Measurements from ENCODE around the gene RAPGEF6.
"Not testable (repeated sequence)": the region's sequence is repeated elsewhere in the genome, so short reads cannot be mapped to it uniquely, and the experiment has no call there.

The RAPGEF6 gene, protein sequence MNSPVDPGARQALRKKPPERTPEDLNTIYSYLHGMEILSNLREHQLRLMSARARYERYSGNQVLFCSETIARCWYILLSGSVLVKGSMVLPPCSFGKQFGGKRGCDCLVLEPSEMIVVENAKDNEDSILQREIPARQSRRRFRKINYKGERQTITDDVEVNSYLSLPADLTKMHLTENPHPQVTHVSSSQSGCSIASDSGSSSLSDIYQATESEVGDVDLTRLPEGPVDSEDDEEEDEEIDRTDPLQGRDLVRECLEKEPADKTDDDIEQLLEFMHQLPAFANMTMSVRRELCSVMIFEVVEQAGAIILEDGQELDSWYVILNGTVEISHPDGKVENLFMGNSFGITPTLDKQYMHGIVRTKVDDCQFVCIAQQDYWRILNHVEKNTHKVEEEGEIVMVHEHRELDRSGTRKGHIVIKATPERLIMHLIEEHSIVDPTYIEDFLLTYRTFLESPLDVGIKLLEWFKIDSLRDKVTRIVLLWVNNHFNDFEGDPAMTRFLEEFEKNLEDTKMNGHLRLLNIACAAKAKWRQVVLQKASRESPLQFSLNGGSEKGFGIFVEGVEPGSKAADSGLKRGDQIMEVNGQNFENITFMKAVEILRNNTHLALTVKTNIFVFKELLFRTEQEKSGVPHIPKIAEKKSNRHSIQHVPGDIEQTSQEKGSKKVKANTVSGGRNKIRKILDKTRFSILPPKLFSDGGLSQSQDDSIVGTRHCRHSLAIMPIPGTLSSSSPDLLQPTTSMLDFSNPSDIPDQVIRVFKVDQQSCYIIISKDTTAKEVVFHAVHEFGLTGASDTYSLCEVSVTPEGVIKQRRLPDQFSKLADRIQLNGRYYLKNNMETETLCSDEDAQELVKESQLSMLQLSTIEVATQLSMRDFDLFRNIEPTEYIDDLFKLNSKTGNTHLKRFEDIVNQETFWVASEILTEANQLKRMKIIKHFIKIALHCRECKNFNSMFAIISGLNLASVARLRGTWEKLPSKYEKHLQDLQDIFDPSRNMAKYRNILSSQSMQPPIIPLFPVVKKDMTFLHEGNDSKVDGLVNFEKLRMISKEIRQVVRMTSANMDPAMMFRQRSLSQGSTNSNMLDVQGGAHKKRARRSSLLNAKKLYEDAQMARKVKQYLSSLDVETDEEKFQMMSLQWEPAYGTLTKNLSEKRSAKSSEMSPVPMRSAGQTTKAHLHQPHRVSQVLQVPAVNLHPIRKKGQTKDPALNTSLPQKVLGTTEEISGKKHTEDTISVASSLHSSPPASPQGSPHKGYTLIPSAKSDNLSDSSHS (N-terminal part only)

GRCh38 chr5:131634996-131635683 is at the start of gene RAPGEF6:
Gene RAPGEF6 (minus strand): TSS chr5:131635229. CDS start chr5:131635030, 199 bp downstream.
- ATAC-seq (peak; percentile 94), DNase-seq (peak; percentile 96)
- H3K4me3 Mint-ChIP-seq, result peak within 1 kb of the TSS; percentile 99
- H3K4me1 Mint-ChIP-seq, result peaks cover 33% of the 10 kb centered on the region
- H3K27ac Mint-ChIP-seq, result peak within 1 kb of the TSS; percentile 97
- H3K27me3 Mint-ChIP-seq, result no peaks in the 10 kb centered on the region
- H3K9me3 Mint-ChIP-seq, result no peaks in the 10 kb centered on the region
- peaks cover 5% of the 10 kb centered on the region for H3K36me3 Mint-ChIP-seq (ENCODE audit: low read depth)

GRCh38 chr5:131684595-131684994 is 49.6 kb upstream of the RAPGEF6 start:
- H3K4me3 Mint-ChIP-seq, result no peak overlapping the region
- H3K36me3 Mint-ChIP-seq (ENCODE audit: low read depth), result peaks cover 23% of the 10 kb centered on the region

GRCh38 chr5:131684051-131684450 is 49.0 kb upstream of the RAPGEF6 start:
- DNase-seq (no peak), ATAC-seq (no peak)
- Mint-ChIP-seq H3K4me3 (no peak overlapping the region), H3K9me3 (no peaks in the 10 kb centered on the region), H3K27ac (no peak overlapping the region), H3K27me3 (no peaks in the 10 kb centered on the region), H3K36me3 (ENCODE audit: low read depth) (peaks cover 18% of the 10 kb centered on the region), H3K4me1 (no peaks in the 10 kb centered on the region)

More at GRCh38 chr5:131684595-131684994, 49.6 kb upstream of the RAPGEF6 start:
- Mint-ChIP-seq H3K27ac (no peak overlapping the region), H3K4me1 (no peaks in the 10 kb centered on the region), H3K9me3 (no peaks in the 10 kb centered on the region), H3K27me3 (no peaks in the 10 kb centered on the region)
- no peak for ATAC-seq
- DNase-seq, result no peak

GRCh38 chr5:131682826-131683225 is 47.8 kb upstream of the RAPGEF6 start:
- H3K4me1 Mint-ChIP-seq, result no peaks in the 10 kb centered on the region
- peaks cover 19% of the 10 kb centered on the region for H3K36me3 Mint-ChIP-seq (ENCODE audit: low read depth)
- H3K4me3 Mint-ChIP-seq, result no peak overlapping the region
- no peaks in the 10 kb centered on the region for H3K27me3 Mint-ChIP-seq
- no peaks in the 10 kb centered on the region for H3K9me3 Mint-ChIP-seq
- H3K27ac Mint-ChIP-seq, result no peak overlapping the region
- DNase-seq, result no peak
- ATAC-seq, result no peak

GRCh38 chr5:131682175-131682574 is 47.1 kb upstream of the RAPGEF6 start:
- Mint-ChIP-seq H3K36me3 (ENCODE audit: low read depth) (peaks cover 19% of the 10 kb centered on the region), H3K4me1 (peaks cover 1% of the 10 kb centered on the region), H3K9me3 (no peaks in the 10 kb centered on the region), H3K4me3 (no peak overlapping the region), H3K27me3 (no peaks in the 10 kb centered on the region), H3K27ac (no peak overlapping the region)
- ATAC-seq (no peak), DNase-seq (no peak)

- Mint-ChIP-seq H3K27ac (no peak overlapping the region), H3K27me3 (no peaks in the 10 kb centered on the region), H3K4me3 (no peak overlapping the region), H3K4me1 (peaks cover 3% of the 10 kb centered on the region), H3K36me3 (ENCODE audit: low read depth) (peaks cover 29% of the 10 kb centered on the region), H3K9me3 (no peaks in the 10 kb centered on the region)
- ATAC-seq (no peak), DNase-seq (no peak)
Observed at GRCh38 chr5:131679911-131680310, 44.9 kb upstream of the RAPGEF6 start.

GRCh38 chr5:131678273-131678672 is 43.2 kb upstream of the RAPGEF6 start:
- ATAC-seq, H3K4me3 Mint-ChIP-seq, H3K9me3 Mint-ChIP-seq, H3K4me1 Mint-ChIP-seq, H3K27ac Mint-ChIP-seq, DNase-seq, H3K27me3 Mint-ChIP-seq: not testable (repeated sequence)
- peaks cover 34% of the 10 kb centered on the region for H3K36me3 Mint-ChIP-seq (ENCODE audit: low read depth)

GRCh38 chr5:131677115-131677514 is 42.1 kb upstream of the RAPGEF6 start:
- peaks cover 16% of the 10 kb centered on the region for H3K4me1 Mint-ChIP-seq
- peaks cover 35% of the 10 kb centered on the region for H3K36me3 Mint-ChIP-seq (ENCODE audit: low read depth)
- ATAC-seq, result no peak
- no peak overlapping the region for H3K27ac Mint-ChIP-seq
- no peaks in the 10 kb centered on the region for H3K9me3 Mint-ChIP-seq
- H3K4me3 Mint-ChIP-seq, result no peak overlapping the region
- no peak for DNase-seq
- H3K27me3 Mint-ChIP-seq, result no peaks in the 10 kb centered on the region

GRCh38 chr5:131672776-131673175 is 37.7 kb upstream of the RAPGEF6 start:
- ATAC-seq, result no peak
- no peaks in the 10 kb centered on the region for H3K9me3 Mint-ChIP-seq
- H3K27ac Mint-ChIP-seq, result peak overlapping the region; percentile 29
- no peaks in the 10 kb centered on the region for H3K27me3 Mint-ChIP-seq
- peaks cover 57% of the 10 kb centered on the region for H3K36me3 Mint-ChIP-seq (ENCODE audit: low read depth)
- no peak for DNase-seq
- no peak overlapping the region for H3K4me3 Mint-ChIP-seq
- peaks cover 29% of the 10 kb centered on the region for H3K4me1 Mint-ChIP-seq

DNA sequence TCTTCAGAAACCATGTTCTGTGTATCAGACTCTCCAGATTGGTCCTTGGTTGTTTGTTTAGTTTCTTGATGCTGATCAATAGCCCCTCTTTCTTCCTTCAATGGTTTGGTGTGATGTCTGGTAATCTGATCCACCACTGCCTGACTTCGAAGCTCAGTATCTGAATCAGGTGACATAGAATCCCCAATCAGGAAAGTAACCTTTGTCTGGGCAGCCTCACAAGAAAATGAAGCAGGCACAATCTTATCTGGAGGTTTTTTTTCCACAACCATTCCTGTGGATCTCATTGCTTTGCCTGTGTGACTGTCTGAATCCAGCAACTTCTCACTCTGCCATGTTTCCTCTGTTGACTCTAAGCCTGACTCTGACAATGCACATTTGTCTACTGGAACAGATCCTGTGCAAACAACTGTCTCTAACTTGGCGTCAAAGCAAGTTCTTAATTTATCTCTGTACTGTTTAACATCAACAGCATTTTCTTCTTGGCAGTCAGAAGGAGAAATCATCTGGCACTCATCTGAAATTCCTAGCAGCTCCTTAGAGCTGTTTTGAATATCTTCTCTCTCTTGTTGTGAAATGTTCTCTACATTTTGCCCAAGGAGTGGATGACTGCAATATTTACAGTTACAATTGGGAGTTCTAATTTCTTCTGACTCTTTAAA is 37.1 kb upstream of the RAPGEF6 start:
- ATAC-seq (no peak), DNase-seq (no peak)
- no peaks in the 10 kb centered on the region for H3K27me3 Mint-ChIP-seq
- H3K9me3 Mint-ChIP-seq, result no peaks in the 10 kb centered on the region
- H3K4me3 Mint-ChIP-seq, result no peak overlapping the region
- H3K4me1 Mint-ChIP-seq, result peaks cover 28% of the 10 kb centered on the region
- peaks cover 53% of the 10 kb centered on the region for H3K36me3 Mint-ChIP-seq (ENCODE audit: low read depth)
- H3K27ac Mint-ChIP-seq, result peak overlapping the region; percentile 29

- Mint-ChIP-seq H3K4me1 (peaks cover 26% of the 10 kb centered on the region), H3K27me3 (no peaks in the 10 kb centered on the region), H3K36me3 (ENCODE audit: low read depth) (peaks cover 50% of the 10 kb centered on the region), H3K4me3 (no peak overlapping the region), H3K27ac (peak overlapping the region; percentile 57), H3K9me3 (no peaks in the 10 kb centered on the region)
- no peak for DNase-seq
- peak; percentile 78 for ATAC-seq
Observed at GRCh38 chr5:131671409-131671808, 36.4 kb upstream of the RAPGEF6 start.

GRCh38 chr5:131664929-131665328 is 29.9 kb upstream of the RAPGEF6 start:
- H3K36me3 Mint-ChIP-seq (ENCODE audit: low read depth), result peaks cover 52% of the 10 kb centered on the region
- ATAC-seq, result no peak

GRCh38 chr5:131661933-131662332 is 26.9 kb upstream of the RAPGEF6 start:
- peaks cover 58% of the 10 kb centered on the region for H3K36me3 Mint-ChIP-seq (ENCODE audit: low read depth)
- no peaks in the 10 kb centered on the region for H3K4me1 Mint-ChIP-seq
- DNase-seq (no peak), ATAC-seq (no peak)
- H3K9me3 Mint-ChIP-seq, result no peaks in the 10 kb centered on the region
- no peak overlapping the region for H3K27ac Mint-ChIP-seq
- H3K27me3 Mint-ChIP-seq, result no peaks in the 10 kb centered on the region
- no peak overlapping the region for H3K4me3 Mint-ChIP-seq

More at GRCh38 chr5:131664929-131665328, 29.9 kb upstream of the RAPGEF6 start:
- no peak overlapping the region for H3K27ac Mint-ChIP-seq
- H3K27me3 Mint-ChIP-seq, result no peaks in the 10 kb centered on the region
- H3K4me1 Mint-ChIP-seq, result no peaks in the 10 kb centered on the region
- DNase-seq, result no peak
- H3K4me3 Mint-ChIP-seq, result no peak overlapping the region
- H3K9me3 Mint-ChIP-seq, result no peaks in the 10 kb centered on the region

All from activated naive CD8-positive, alpha-beta T cell treated with anti-CD3 and anti-CD28 coated beads, Interleukin-2, amount 50 U/mL, for 24 hours (primary cell).